NCI-H345 (cell line): ENCODE measurements around the gene HELB.
"Not testable (repeated sequence)": the region's sequence is repeated elsewhere in the genome, so short reads cannot be mapped to it uniquely, and the experiment has no call there.

ENCODE experiments used
- DNase-seq: peaks from one replicate; lab custom pipeline; 2025; lab: John Stamatoyannopoulos, UW

Gene HELB

DNA sequence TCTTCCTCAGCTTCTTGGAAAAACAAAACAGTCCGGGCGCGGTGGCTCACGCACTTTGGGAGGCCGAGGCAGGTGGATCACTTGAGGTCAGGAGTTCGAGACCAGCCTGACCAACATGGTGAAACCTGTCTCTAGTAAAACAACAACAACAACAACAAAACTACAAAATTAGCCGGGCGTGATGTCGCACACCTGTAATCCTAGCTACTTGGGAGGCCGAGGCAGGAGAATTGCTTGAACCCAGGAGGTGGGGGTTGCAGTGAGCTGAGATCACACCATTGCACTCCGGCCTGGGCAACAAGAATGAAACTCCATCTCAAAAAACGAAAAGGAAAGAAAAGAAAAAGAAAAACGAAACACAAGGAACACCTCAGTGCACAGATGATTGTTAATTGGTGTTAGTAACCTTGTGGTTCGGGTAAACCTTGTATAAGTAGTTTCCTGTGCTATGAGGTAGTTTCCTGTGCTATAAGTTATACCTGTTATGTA lies 1.1 kb downstream of the HELB start:
- DNase-seq, result not testable (repeated sequence)

DNA sequence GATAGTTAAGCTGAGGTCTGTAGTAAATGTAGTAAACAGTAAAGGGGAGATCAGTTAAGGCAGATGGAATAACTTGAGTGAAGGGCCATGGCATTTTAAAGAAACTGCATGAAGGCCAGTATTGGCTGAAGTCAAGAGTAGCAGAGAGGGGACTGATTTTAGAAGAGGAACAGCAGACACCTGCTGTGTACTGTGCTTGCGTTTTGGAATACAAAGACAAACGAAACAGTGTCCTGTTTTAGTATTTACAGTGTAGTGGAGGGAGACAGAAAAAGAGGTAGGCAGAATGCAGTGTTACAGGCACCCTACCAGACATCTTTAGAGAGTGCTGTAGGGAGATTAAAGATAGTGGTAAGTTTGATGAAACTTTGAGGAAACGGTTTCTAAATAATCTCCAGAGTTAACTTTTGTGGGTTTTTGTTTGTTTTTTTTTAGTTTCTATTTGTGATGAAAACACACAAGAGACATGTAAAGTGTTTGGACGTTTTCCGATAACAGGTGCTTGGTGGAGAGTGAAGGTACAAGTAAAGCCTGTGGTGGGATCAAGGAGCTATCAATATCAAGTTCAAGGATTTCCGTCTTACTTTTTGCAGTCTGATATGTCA lies 2.1 kb downstream of the HELB start:
- DNase-seq, result no peak

DNA sequence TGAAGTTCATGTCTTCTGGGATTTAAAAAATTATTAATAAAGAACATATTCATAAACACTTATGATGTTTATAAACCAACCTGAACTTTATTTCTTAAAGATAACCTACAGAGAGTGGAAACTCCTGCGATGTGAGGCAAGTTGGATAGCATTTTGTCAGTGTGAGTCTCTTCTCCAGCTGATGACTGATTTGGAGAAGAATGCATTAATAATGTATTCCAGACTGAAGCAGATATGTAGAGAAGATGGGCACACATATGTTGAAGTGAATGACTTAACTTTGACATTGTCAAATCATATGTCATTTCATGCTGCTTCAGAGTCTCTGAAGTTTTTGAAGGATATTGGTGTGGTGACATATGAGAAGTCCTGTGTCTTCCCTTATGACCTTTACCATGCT lies 7.3 kb downstream of the HELB start:
- no peak for DNase-seq

DNA sequence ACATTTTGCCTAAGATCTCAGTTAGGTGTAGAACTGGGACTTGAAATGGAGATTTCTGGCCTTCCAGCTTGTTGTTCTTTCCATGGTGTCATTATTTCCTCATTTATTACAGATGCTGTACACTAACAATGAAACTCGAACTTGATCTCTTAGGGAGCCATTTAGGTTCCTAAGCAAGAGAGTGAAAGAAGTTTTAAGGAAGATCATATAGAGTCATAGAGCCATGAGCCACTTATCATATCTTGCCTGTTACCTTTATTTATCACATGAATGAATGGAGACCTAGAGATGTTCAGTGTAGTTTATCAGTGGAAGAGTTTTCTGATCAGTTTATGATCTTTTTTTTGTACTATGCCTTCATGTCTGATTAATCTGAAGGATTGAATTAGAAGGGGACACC lies 9.9 kb downstream of the HELB start:
- DNase-seq, result no peak

DNA sequence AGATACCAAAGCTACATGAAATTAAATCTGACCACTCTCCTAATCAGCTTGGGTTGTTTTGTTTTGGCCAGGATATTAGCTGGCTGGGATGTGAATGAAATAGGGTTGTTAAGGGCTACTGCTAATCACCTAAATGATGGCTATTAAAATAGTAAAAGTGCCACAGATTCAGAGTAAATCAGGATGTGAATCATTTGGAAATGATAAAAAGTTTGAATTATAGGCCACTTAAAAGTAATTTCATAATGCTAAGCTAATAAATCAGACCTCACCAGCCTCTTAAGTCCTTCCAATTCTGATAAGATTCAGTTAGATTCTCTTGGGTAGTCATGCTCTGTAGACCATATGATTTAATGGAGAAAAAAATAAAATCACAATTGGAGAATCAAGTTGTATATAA lies 12.0 kb downstream of the HELB start:
- DNase-seq, result no peak

DNA sequence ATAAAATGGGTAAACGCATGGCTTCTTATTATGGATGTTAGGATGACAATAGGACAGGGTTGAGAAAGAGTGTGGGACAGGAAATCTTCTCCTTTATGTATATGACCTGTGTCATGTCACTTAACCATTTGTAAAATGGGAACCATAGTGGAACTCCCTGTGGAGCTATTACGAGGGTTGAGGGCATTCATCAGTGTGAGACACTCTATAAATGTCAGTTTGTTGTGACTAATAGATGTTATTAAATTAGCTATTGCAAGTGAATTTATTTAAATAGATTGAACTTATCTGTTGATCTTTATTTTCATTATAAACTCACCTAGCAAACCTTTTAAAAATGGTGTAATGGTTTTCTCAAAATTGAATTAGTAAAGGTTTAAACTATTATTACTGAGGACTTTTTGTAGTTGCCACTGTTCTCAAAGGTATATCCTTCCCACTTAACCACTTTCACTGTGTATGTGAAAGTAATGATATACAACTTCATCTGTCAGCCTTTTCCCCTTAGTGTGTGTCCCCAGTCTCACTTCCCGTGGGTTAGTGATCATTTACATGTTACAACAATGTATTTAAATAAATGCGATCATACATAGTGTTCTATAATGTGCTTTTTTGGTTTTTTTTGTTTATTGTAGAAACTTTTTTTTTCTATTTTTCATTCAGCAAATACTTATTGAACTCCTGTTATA lies 17.1 kb downstream of the HELB start:
- no peak for DNase-seq

DNA sequence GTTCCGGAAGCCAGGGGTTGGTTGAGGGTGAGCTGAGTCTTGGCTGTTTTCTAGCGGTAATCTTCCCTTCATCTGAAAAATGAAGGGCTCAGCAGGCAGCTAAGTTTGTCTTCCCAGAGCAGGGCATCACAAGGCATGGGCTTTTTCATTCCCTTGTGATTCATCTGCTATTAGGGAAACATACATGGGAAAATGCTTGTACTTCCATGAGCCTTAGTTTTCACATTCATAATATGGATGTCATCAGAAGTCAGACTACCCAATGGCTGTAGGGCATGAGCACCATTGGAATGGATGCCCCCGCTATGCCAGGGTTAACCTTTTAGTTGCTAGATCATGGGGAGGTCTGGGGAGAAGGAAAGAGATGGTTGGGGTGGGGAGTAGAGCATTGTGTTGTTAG lies 18.7 kb downstream of the HELB start:
- no peak for DNase-seq

DNA sequence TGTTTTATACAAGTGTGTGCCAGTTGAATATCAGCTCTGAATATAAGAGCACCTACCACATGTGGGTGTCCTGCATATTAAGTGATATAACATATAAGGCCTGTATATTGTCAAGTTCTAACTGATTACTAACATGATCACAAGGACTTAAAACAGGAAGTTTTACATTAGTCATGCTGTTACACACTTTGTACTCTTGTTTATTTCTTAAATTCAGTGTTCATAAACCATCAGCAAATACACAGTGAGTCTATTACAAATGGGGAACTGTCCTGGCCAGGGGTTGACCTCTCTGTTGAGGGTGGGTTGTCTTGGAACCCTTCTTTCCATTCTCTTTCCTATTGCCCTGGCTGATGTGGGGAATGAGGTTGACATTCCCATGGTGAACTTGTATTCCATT lies 19.1 kb downstream of the HELB start:
- no peak for DNase-seq

DNA sequence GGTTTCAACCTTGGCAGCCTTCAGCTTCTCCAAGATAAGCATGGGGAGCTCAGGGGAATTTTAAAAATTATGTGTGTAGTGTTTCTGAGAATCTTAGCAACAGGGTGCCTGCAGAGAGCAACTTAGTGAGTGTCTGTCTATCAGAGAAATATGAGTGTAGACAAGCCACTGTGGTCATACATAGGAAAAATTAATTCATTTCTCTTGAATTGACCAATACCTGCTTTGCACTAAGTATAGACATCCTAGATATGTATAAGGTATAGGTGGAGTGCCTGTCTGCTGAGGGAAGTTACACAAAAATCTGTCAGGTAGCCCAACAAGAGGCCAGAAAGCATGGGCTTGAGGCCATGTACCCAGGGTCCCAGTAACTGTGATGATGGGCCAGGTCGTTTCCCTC lies 20.7 kb downstream of the HELB start:
- DNase-seq, result no peak

DNA sequence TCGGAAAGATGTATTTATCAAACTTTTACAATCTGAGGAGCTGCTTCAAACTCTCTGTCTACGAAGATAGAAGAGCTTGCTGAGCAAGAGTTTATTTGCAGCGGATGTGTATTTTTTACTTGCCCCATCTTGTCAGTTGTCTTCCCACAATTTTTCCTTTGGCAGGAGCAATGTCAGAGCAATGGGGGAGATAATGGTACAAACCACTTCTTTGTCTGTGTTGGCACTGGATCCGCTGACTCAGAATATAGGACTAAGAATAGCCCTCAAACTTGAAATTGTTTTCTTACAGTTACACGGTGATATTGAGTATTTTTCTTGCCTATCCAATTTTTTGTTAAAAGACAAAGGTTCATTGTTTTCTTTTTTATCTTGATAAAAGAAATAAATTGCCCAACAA lies 27.6 kb downstream of the HELB start:
- DNase-seq, result no peak

DNA sequence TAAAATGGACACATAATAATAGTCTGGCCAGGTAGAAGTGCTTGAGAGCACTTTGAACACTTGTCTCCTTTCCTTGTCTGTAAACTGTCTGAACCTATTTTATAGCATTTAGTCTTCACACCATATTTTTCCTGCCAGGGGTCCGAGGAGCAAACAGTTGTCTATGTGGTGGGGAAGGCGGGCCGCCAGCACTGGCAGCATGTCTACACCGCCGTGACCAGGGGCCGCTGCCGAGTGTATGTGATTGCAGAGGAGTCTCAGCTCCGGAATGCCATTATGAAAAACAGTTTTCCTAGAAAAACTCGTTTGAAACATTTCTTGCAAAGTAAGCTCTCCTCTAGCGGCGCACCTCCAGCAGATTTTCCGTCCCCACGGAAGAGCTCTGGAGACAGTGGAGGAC lies 28.7 kb downstream of the HELB start:
- no peak for DNase-seq

DNA sequence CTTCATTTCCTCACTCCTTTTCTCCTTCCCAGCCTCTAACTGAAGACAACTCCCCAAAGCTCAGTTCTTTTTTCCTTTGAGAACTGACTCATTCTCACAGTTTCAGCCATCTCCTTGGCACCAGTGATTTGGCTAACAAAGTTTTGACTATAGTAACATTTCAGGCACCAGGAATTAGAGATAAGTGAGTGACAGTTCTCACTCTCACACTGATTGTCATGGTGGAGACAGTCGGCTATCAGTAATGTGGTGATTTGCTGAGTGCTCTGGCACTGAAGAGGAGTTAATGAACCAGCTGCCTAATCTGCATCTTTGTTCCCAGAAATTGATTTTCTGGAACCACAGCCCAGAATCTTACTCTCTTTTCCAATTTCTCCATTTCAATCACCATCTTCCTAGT lies 29.5 kb downstream of the HELB start:
- DNase-seq, result no peak

DNA sequence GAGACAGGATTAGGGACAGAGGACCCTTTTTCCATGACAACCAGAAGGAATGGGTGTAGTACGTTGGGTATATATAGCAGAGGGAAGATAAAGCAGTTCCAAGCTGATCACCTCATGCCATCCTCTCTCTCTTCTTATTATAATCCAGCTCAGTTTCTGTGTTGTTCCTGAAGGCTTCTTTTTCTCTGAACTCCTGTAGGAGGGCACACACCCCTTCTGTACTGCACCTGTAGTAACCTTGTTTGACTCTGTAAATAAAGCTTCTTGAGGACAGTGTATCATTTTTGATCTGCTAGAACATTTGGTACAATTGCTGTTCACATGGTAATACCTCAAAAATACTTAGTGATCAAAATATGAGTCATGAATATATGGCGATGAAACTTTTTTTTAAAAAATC lies 33.5 kb downstream of the HELB start:
- DNase-seq, result no peak

DNA sequence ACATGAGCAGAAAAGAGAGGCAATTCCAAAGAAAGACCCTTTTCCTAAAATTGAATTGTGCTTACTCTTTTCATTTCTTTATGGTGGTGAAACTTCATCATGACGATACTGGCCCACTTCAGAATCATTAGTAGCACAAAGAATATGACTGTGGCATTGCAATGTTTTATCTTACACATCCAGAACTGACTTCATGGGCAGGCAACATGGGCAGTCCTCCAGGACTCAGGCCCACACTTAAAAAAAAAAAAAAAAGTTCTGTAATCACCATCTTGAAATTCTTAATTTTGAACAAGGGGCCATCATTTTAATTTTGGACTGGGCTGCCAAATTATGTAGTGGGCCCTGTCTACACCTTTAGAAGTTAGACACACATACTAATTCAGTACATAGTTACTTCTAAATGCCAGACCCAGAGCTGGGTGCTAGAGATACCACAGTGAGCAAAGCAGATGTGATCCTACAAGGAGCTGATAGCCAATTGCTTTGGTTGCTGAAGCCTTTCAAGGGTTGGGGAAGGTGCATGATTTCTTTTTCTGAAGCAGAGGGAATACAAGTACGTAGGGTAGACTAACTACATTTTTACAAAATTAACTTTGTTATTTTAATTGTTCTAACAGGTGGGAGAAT lies 35.2 kb downstream of the HELB start:
- DNase-seq, result no peak

DNA sequence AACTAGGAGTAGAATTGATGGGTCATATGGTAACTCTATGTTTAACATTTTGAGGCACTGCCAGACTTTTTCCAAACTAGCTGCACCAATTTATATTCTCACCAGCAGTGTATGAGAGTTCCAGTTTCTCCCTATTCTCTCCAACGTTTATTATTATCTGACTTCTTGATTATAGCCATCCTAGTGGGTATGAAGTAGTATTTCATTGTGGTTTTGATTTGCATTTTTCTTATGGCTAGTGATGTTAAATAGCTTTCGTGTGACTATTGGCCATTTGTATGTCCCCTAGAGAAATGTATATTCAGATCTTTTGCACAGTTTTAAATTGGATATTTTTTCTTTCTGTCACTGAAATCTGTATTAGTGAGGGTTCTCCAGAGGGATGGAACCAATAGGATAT lies 37.8 kb downstream of the HELB start:
- no peak for DNase-seq

DNA sequence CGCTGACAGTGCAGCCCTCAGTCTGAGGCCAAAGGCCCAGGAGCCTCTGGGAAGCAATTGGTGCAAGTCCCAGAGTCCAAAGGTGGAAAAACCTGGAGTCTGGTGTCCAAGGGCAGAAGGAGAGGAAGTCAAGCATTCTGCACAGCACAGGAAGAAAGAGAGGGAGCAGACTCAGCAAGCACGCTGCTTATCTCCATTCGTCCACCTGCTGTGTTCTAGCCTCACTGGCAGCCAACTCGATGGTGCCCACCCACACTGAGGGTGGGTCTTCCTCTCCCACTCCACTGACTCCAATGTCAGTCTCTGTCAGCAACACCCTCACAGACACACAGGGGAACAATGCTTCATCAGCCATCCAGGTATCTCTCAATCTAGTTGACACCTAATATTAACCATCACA lies 38.8 kb downstream of the HELB start:
- no peak for DNase-seq

DNA sequence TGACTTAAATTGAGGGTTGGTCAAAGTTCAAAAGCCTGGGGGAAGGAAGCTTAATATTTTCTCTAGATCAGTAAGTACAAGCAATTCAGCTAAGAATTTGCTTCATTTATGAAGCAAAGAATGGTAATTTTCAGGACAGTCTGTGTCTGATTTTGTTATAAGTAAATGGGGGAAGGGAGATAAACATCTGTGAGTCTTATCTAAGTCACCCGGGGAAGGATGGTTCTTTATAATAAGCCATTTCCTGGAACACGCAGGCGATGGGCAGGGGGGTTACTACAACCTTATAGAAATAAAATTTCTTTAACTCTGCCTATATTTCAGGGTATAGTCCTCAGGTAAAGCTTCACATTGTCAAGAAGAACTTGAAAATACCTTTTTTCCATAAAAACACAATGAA lies 42.9 kb downstream of the HELB start:
- no peak for DNase-seq

DNA sequence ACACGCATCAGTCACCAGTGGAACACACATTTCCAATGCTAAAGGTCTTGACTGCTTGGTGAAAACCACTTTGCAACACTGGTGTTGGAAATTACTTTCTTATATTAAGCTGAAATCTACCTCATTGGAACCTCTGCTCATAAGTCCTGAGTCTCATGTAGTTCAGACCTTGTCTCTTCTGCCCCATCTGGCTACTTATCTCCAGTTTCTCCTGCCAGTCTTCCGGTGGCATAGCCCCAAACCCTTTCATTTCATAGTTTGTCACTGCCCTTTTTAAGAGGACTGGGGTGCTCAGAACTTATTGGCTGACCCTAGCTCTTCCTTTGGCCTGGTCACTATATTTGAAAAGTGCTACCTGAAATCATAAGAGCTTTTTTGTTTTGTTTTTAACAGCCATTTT lies 43.7 kb downstream of the HELB start:
- DNase-seq, result no peak

DNA sequence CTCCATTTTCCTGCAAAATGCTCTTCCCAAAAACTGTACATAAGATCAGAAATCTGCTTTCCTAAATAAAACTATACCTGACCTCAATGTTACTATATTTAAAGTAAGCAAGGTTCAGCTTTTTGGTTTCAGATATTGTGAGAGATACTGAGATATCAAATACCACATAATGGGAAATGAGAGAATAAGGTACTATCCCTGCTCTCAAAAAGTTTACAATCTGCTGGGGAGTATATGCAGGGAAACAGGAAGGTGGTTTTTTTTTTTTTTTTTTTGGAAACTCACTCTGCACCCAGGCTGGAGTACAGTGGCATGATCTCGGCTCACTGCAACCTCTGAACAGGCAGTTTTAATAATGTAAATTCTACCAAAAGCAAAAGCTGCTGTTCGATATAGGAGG lies 49.0 kb downstream of the HELB start:
- no peak for DNase-seq

DNA sequence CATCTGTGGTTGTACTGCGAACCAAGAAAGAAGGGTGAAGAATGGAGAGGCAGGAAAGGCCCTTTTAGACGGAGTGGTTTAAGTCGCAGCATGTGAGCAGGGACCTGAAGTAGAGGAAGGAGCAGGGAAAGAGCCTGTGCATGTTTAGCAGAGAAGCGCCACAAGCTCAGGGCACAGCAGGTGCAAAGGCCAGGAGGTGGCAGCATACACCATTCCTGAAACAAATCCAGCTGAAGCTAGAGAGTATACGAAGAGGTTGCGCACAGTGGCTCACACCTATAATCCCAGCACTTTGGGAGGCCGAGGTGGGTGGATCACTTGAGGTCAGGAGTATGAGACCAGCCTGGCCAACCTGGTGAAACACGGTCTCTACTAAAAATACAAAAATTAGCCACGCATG lies 49.9 kb downstream of the HELB start:
- DNase-seq, result no peak

DNA sequence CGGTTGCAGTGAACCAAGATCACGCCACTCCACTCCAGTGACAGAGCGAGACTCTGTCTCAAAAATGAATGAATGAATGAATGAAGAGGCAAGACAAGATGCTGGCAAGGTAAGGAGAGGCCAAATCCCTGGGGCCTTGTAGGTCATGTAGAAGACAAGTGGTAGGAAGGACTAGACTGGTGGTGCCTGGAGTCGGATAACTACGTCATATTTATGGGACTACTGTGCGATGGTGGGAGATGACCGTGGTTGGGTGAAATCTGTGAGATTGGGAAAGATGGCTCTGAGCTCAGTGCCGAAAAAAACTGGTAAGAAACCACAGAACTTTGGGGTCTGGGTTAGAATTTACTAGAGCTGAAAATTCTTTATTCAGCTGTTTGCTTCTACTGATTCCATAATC lies 50.6 kb downstream of the HELB start:
- DNase-seq, result no peak

DNA sequence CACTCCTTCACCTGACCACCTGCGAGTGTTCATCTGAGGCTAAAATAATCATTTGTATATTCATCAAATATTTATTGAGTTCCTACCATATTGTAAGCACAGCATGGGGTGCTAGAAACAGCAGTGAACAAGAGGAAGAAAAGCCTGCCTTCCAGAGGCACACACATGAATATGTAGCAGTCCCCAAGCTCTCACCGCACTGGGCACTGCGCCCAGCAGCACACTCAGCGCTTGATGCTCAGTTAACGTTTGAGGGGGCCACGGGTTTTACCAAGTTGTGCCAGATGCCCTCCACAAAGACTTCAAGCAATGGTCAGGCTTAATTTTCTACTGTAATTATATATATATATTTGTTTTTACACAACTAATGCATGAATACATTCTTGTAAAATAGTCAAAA lies 52.0 kb downstream of the HELB start:
- DNase-seq, result peak; percentile 59

DNA sequence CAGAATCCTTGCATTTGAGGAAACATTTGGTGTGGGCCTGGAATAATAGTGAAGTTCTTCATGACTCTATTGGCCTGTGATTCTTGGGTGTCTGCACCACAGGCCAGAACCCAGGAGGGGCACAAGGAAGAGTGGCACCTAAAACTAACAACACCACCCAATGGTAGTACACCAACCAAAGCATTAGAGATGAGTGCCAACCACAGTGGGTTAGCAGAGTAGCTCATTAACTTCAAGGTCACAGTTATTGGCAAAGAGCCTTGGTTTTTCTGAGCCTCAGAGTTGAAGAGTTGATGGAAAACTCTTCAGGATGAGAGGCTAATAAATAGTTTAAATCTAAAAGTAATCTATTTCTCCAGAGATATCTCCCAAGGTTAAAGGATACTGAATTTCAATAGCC lies 57.0 kb downstream of the HELB start:
- no peak for DNase-seq

DNA sequence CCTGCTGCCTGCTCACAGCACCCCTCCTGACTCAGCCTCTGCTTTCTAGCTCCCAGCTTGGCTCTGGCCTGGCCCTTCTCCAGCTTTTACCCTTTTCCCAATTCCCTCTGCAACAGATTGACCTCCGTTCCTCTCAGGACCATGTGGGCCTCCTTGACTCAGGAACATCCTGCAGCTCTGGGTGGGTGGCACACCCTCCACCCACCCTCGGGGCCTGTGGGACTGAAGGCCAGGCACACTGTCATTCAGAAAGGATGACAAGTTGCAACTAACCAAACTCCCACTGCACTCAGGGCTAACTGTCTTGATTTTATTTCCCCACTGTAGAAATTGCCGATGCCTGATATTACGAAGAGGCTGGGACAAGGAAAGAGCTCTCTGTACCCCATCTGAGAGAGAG lies 59.4 kb downstream of the HELB start:
- DNase-seq, result no peak
